ENCODE data around the gene TMEM200B.

TMEM200B gene

DNA sequence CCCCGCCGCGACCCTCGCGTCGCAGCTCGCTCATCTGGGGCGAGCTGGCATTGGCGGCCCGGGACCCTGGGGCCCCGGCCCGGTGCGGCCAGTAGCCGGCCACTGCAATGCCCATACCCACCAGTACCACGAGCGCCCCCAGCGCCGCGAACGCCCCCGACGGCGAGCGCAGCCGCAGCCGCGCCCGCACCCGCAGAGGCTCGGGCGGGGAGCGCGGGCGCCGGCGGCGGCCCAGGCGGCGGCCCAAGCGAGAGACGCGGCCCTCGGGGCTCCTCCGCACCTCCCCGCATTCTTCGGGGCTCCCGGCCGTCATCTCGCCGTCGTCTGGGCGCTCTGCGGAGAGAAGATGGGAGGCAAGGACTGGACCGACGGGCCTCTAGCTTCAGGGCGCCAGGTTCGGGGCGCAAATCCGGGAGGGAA is 2.2 kb downstream of the TMEM200B start:
- no peaks in the 10 kb centered on the region for H3K9me3 ChIP-seq (ENCODE audit: control insufficient read depth, insufficient read depth, low read depth, low read length)
- ChIA-PET CTCF (interaction anchor here (0.6 to 1.4 kb wide), 4 partner anchors 10 to 418 kb away, joined by 3 to 6 read pairs (median 3); partner anchors contain the start of gene SRSF4), POLR2A (interaction anchor here (1.6 to 2.1 kb wide), 2 partner anchors 9 to 60 kb away, joined by 4 to 12 read pairs; partner anchors contain the start of gene SRSF4)
- H3K4me3 ChIP-seq (ENCODE audit: low read depth, low read length): peak overlapping the region; percentile 61
- H3K36me3 ChIP-seq (ENCODE audit: control insufficient read depth in 2 of 2, insufficient read depth in 1 of 2, low read length in 2 of 2): peaks cover 0 to 21% of the 10 kb centered on the region in 2 experiments; a peak in 2 of 3 replicates
- 0 out of 2 replicates have a peak overlapping the region, but pooled peaks have one; percentile 51 for H3K27ac ChIP-seq (ENCODE audit: extremely low read depth, low read depth, low read length)
- TF ChIP-seq SP3 (tag by site-specific recombination; IDR thresholded peaks at IDR 0.05) (no peak), ZNF610 (tag by site-specific recombination; IDR thresholded peaks at IDR 0.05; ENCODE audit: borderline replicate concordance) (no peak), ZNF544 (tag by site-specific recombination; IDR thresholded peaks at IDR 0.05) (no peak), ZEB2 (tag by site-specific recombination; IDR thresholded peaks at IDR 0.05) (no peak), ZNF140 (tag by site-specific recombination; IDR thresholded peaks at IDR 0.05) (no peak)
- H3K4me1 ChIP-seq (ENCODE audit: control insufficient read depth, insufficient read depth, low read length): no peaks in the 10 kb centered on the region

DNA sequence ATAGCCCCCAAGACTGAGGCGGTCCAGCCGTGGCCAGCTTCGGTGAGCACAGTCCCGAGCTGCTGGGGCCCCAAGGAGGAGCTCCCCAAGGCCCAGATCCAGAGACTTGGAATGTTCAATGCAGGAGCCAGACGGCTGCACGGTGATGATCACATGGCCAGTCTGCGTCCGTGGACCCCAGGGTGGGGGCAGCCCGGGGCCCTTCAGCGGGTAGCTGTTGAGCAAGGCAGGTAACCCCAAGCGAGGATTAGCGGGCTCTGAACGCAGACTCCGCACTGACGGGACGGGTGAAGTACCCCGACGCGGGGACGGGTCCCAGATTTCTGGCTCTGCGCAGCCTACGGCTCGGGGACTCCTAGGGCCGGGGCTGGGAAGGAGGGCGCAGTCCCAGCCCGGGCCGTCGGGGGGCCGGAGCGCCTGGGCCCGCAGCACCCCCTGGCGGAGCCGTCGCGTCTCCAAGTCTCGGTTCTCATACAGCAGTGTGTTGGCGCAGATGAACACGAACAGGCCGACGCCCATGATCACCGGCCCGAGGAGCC is 2.7 kb downstream of the TMEM200B start:
- H3K27ac ChIP-seq (ENCODE audit: extremely low read depth, low read depth, low read length): no peak overlapping the region
- H3K4me1 ChIP-seq (ENCODE audit: control insufficient read depth, insufficient read depth, low read length): no peaks in the 10 kb centered on the region
- ChIA-PET CTCF (interaction anchor here (0.6 to 1.1 kb wide), 2 partner anchors 9 kb away, joined by 3 read pairs; no protein-coding TSS in a partner anchor), POLR2A (interaction anchor here (1.6 to 2.1 kb wide), 2 partner anchors 8 to 61 kb away, joined by 4 to 12 read pairs; partner anchors contain the start of gene SRSF4)
- peaks cover 2 to 24% of the 10 kb centered on the region in 2 experiments; a peak in 2 of 3 replicates for H3K36me3 ChIP-seq (ENCODE audit: control insufficient read depth in 2 of 2, insufficient read depth in 1 of 2, low read length in 2 of 2)
- no peak overlapping the region for H3K4me3 ChIP-seq (ENCODE audit: low read depth, low read length)
- H3K9me3 ChIP-seq (ENCODE audit: control insufficient read depth, insufficient read depth, low read depth, low read length): no peaks in the 10 kb centered on the region
- TF ChIP-seq ZNF311 (tag by site-specific recombination; IDR thresholded peaks at IDR 0.05; ENCODE audit: borderline replicate concordance) (no peak), ZNF792 (tag by site-specific recombination; IDR thresholded peaks at IDR 0.05) (no peak), ZNF155 (tag by site-specific recombination; IDR thresholded peaks at IDR 0.05) (no peak), ZNF423 (tag by site-specific recombination; IDR thresholded peaks at IDR 0.05) (no peak), ZNF549 (tag by site-specific recombination; IDR thresholded peaks at IDR 0.05) (no peak), ZNF23 (tag by site-specific recombination; IDR thresholded peaks at IDR 0.05; ENCODE audit: borderline replicate concordance) (no peak), SP2 (tag by site-specific recombination; IDR thresholded peaks at IDR 0.05) (no peak), ZNF704 (tag by site-specific recombination; IDR thresholded peaks at IDR 0.05) (no peak), ZNF518A (tag by site-specific recombination; conservative IDR thresholded peaks at IDR 0.05; ENCODE audit: low read depth) (no peak), ZNF701 (tag by site-specific recombination; IDR thresholded peaks at IDR 0.05) (no peak), ZNF16 (tag by site-specific recombination; IDR thresholded peaks at IDR 0.05; ENCODE audit: low read depth) (no peak), ZNF366 (tag by site-specific recombination; conservative IDR thresholded peaks at IDR 0.05) (no peak), SP7 (tag by site-specific recombination; IDR thresholded peaks at IDR 0.05) (no peak)
- TF ChIP-seq, protein P1, sequence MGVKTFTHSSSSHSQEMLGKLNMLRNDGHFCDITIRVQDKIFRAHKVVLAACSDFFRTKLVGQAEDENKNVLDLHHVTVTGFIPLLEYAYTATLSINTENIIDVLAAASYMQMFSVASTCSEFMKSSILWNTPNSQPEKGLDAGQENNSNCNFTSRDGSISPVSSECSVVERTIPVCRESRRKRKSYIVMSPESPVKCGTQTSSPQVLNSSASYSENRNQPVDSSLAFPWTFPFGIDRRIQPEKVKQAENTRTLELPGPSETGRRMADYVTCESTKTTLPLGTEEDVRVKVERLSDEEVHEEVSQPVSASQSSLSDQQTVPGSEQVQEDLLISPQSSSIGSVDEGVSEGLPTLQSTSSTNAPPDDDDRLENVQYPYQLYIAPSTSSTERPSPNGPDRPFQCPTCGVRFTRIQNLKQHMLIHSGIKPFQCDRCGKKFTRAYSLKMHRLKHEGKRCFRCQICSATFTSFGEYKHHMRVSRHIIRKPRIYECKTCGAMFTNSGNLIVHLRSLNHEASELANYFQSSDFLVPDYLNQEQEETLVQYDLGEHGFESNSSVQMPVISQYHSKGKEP (tag by site-specific recombination; IDR thresholded peaks at IDR 0.05): no peak
- TF ChIP-seq, protein P2, sequence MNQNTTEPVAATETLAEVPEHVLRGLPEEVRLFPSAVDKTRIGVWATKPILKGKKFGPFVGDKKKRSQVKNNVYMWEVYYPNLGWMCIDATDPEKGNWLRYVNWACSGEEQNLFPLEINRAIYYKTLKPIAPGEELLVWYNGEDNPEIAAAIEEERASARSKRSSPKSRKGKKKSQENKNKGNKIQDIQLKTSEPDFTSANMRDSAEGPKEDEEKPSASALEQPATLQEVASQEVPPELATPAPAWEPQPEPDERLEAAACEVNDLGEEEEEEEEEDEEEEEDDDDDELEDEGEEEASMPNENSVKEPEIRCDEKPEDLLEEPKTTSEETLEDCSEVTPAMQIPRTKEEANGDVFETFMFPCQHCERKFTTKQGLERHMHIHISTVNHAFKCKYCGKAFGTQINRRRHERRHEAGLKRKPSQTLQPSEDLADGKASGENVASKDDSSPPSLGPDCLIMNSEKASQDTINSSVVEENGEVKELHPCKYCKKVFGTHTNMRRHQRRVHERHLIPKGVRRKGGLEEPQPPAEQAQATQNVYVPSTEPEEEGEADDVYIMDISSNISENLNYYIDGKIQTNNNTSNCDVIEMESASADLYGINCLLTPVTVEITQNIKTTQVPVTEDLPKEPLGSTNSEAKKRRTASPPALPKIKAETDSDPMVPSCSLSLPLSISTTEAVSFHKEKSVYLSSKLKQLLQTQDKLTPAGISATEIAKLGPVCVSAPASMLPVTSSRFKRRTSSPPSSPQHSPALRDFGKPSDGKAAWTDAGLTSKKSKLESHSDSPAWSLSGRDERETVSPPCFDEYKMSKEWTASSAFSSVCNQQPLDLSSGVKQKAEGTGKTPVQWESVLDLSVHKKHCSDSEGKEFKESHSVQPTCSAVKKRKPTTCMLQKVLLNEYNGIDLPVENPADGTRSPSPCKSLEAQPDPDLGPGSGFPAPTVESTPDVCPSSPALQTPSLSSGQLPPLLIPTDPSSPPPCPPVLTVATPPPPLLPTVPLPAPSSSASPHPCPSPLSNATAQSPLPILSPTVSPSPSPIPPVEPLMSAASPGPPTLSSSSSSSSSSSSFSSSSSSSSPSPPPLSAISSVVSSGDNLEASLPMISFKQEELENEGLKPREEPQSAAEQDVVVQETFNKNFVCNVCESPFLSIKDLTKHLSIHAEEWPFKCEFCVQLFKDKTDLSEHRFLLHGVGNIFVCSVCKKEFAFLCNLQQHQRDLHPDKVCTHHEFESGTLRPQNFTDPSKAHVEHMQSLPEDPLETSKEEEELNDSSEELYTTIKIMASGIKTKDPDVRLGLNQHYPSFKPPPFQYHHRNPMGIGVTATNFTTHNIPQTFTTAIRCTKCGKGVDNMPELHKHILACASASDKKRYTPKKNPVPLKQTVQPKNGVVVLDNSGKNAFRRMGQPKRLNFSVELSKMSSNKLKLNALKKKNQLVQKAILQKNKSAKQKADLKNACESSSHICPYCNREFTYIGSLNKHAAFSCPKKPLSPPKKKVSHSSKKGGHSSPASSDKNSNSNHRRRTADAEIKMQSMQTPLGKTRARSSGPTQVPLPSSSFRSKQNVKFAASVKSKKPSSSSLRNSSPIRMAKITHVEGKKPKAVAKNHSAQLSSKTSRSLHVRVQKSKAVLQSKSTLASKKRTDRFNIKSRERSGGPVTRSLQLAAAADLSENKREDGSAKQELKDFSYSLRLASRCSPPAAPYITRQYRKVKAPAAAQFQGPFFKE (tag by site-specific recombination; IDR thresholded peaks at IDR 0.05; ENCODE audit: borderline replicate concordance): no peak

Data from HEK293 (cell line).